BE2C (cell line): ENCODE measurements around the gene GLIS2. TPM values are rescaled to one million over a fixed set of nuclear protein-coding genes. Genes with fewer than 3 reads are reported as not detected.

Source experiments
- DNase-seq: peaks from one replicate; pipeline ENCODE4 v3.0.0-alpha.2; 2020
- H3K27me3 ChIP-seq: fragments of 250-450 bp; sonication (Bioruptor Pico); 2 replicates; pipeline ENCODE4 v1.5.1; 2020; ENCODE audit warnings: mild to moderate bottlenecking
- H3K36me3 ChIP-seq: fragments of 250-450 bp; sonication (Bioruptor Pico); 2 replicates; pipeline ENCODE4 v1.5.1; 2020; ENCODE audit warnings: mild to moderate bottlenecking
- H3K4me1 ChIP-seq: fragments of 250-450 bp; sonication (Bioruptor Pico); 2 replicates; pipeline ENCODE4 v1.5.1; 2020
- H3K4me3 ChIP-seq: 2 replicates; pipeline ENCODE4 v1.5.1; 2011; ENCODE audit warnings: low read depth, low read length
- H3K9me3 ChIP-seq: fragments of 250-450 bp; sonication (Bioruptor Pico); 2 replicates; pipeline ENCODE4 v1.5.1; 2020
- polyA plus RNA-seq: library from polyadenylated mRNA; unstranded; fragments of >200 nt; gene quantifications from one replicate; pipeline ENCODE4 v1.2.1, GENCODE V29; 2012; ENCODE audit warnings: low read depth, missing spikeins; ENCODE audit not compliant: insufficient read length, insufficient read depth
- TF ChIP-seq, protein P1 (sequence below): IDR thresholded peaks from 2 replicates; pipeline ENCODE4 v1.5.1; 2012; ENCODE audit warnings: mild to moderate bottlenecking, low read depth, low read length

The GLIS2 gene
- polyA plus RNA-seq: 45.4 TPM

DNA sequence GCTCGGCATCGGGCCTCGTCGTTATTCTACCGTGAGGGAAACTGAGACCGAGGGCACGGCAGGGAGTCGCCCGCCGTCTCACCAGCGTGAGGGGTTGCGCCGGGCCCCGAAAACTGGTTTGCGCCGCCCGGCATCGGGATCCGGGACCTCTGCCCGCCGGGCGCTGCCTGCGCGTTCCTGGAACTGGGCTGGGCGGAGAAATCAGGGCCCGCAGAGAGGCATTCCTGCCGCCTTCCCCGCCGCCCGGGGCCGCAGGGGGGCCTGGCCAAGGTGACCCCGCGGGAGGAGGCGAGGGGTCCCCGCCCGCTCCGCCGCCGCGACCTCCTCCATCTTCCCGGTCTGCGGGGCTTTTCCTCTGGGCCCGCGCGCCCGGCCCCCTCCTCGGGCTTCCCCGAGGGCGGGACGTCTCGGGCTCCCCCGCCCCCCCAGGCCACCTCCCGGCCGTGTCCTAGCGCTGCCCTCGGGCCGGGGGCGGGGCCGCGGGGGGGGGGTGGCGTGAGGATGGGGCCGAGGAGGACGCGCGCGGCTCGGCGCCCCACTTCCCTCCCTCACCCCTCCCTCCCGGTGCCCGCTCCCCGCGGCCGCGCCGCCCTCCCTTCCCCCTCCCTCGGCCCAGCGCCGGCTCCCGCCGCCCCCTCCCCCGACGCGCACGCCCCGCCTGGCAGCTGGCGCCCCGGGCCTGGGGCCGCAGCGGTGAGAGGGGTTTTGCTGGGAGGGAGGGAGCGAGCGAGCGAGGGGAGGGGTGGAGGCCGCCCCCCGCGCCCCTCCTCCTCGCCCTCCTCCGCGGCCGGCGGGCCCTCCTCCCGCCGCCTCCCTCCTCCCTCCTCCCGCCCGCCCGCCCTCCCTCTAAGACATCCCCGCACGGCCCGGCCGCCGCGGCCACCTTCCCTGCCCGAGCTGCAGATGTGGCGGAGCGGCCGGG lies at the start of gene GLIS2:
Gene GLIS2, plus strand, starts transcription at position 882 of the 922 bp plus-strand sequence. CDS start 16,214 bp downstream, outside the sequence.
- Histone ChIP-seq H3K4me3 (peak within 1 kb of the TSS; percentile 70), H3K36me3 (no peaks in the 10 kb centered on the region), H3K9me3 (no peaks in the 10 kb centered on the region), H3K27me3 (no peaks in the 10 kb centered on the region), H3K4me1 (peaks cover 20% of the 10 kb centered on the region)
- TF ChIP-seq, protein P1, sequence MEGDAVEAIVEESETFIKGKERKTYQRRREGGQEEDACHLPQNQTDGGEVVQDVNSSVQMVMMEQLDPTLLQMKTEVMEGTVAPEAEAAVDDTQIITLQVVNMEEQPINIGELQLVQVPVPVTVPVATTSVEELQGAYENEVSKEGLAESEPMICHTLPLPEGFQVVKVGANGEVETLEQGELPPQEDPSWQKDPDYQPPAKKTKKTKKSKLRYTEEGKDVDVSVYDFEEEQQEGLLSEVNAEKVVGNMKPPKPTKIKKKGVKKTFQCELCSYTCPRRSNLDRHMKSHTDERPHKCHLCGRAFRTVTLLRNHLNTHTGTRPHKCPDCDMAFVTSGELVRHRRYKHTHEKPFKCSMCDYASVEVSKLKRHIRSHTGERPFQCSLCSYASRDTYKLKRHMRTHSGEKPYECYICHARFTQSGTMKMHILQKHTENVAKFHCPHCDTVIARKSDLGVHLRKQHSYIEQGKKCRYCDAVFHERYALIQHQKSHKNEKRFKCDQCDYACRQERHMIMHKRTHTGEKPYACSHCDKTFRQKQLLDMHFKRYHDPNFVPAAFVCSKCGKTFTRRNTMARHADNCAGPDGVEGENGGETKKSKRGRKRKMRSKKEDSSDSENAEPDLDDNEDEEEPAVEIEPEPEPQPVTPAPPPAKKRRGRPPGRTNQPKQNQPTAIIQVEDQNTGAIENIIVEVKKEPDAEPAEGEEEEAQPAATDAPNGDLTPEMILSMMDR: no peak
- peak; percentile 89 for DNase-seq

DNA sequence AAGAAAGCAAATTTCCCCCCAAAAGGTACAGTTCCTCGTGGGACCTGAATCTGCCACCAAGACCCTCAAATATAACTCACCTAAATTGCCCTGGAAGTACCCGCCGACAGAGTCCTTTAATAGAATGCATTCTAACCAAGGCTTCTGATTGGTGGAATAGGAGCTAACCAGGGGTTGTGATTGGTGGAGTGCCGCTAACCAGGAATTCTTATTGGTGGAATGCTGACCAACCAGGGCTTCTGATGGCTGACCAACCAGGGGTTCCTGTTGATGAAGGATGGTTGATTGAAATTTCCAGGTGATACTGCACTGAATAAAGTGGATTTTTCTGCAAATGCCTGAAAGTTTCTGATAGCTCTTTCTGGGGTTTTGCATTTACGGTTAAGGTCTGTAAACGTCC lies 49.5 kb upstream of the GLIS2 start:
- no peak overlapping the region for H3K4me3 ChIP-seq
- TF ChIP-seq, protein P1: no peak
- peaks cover 14% of the 10 kb centered on the region for H3K4me1 ChIP-seq
- DNase-seq: peak; percentile 47
- H3K36me3 ChIP-seq: peaks cover 42% of the 10 kb centered on the region
- no peaks in the 10 kb centered on the region for H3K27me3 ChIP-seq
- no peaks in the 10 kb centered on the region for H3K9me3 ChIP-seq

DNA sequence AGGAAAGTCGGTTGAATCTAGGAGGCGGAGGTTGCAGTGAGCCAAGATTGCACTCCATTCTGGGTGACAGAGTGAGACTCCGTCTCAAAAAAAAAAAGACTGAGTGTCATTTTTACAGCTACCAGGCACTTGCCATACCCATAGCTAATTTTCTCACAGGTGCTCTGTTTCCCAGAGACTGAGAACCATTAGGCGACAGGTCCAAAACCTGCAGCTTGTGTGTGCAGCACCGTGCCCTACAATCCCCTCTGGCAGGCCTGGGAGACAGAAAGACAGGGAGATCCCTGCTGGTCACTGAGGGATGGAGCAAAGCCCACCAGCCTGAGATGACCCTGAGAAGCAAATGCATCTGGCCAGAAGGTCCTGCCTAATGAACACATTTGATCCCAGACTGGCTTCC lies 45.8 kb upstream of the GLIS2 start:
- no peak for DNase-seq
- H3K4me1 ChIP-seq: no peaks in the 10 kb centered on the region; the same call in 1 of the 2 replicates
- TF ChIP-seq, protein P1: no peak
- H3K36me3 ChIP-seq: peaks cover 29% of the 10 kb centered on the region
- H3K27me3 ChIP-seq: no peaks in the 10 kb centered on the region
- no peak overlapping the region for H3K4me3 ChIP-seq
- no peaks in the 10 kb centered on the region for H3K9me3 ChIP-seq

DNA sequence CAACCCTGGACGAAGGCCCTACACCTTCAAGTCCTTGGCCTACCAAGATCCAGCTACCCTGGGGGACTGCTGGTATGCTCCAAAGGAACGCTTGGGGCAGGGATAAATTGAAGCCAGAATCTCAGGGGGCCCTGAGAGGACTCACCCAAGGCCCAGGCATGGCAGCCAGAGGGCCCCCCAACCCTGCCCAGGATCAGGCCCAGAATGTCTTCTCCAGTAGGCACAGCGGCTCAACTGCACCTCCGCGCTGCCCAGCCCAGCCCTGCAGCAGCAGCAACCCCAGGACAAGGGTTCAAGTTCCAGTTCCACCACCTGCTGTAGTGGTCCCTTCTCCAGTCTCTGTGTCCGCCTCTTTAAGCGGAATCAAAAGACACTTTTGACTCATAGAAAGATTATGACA lies 45.3 kb upstream of the GLIS2 start:
- no peaks in the 10 kb centered on the region; the same call in 1 of the 2 replicates for H3K4me1 ChIP-seq
- H3K9me3 ChIP-seq: no peaks in the 10 kb centered on the region
- TF ChIP-seq, protein P1: no peak
- DNase-seq: no peak
- H3K27me3 ChIP-seq: no peaks in the 10 kb centered on the region
- H3K4me3 ChIP-seq: peak overlapping the region; percentile 85
- peaks cover 29% of the 10 kb centered on the region for H3K36me3 ChIP-seq

DNA sequence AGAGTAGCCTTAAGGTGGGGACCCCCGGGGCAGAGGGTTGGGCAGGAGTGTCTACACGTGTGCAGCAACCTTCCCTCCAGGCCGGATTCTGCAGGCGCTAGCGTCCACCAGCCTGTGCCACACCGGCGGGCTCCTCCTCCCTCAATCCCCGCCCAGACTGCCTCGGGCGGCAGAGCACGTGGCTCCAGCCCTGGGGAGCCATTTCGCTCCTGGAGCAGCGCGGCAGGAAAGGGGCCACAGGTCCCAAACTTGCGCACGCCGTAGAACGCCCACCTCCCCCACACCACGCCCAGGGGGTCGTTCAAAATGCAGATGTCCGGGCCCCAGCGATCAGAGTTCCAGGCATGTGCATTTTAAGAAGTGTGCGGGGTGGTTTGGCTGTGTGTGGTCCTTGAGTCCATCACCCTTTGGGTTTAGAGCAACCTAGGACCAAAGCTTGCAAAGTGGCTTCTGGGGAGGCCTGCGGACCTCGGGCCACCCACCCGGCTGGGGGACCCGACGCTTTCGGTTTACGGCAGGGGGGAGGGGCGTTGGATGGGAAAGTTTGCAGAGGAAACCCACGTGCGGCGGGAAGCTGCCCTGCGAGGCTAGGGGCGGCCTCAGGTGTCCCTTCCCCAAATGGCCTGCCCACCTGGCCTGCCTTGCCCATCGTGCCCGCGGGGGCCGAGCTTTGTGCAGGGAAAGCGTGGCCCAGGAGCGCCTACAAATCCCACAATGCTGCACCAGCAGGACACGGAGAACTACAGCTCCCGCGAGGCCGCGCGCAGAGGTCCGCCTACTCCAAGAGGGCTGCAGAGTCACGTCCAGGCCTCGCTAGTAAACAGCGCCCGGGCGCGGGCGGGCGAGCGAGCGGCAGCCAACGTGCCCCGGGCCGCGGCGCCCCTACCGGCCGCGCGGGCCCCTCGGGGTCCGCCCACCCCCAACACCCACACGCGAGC lies 44.4 kb upstream of the GLIS2 start:
- TF ChIP-seq, protein P1: no peak
- Histone ChIP-seq H3K9me3 (no peaks in the 10 kb centered on the region), H3K4me3 (peak overlapping the region; percentile 85), H3K4me1 (no peaks in the 10 kb centered on the region), H3K36me3 (peaks cover 21% of the 10 kb centered on the region), H3K27me3 (no peaks in the 10 kb centered on the region)
- peak; percentile 97 for DNase-seq
